HG02884 (cell line): ENCODE measurements around the gene POLD4.
"Not testable (repeated sequence)": the region's sequence is repeated elsewhere in the genome, so short reads cannot be mapped to it uniquely, and the experiment has no call there.

Experiments
- ATAC-seq: cut with Tn5 transposase; IDR thresholded peaks from one replicate; pipeline ENCODE4 v1.9.1; 2021; ENCODE audit warnings: mild to moderate bottlenecking, moderate library complexity; ENCODE audit not compliant: unreplicated experiment

POLD4 gene

GRCh38 chr11:67354075-67355022 is 1.0 kb upstream of the POLD4 start:
- ATAC-seq = peak; percentile 3

GRCh38 chr11:67352546-67353316 is 615 bp downstream of the POLD4 start:
- no peak for ATAC-seq

- ATAC-seq = no peak
Measured at GRCh38 chr11:67351275-67352005, 1.9 kb downstream of the POLD4 start.

GRCh38 chr11:67349928-67350465 is 3.3 kb downstream of the POLD4 start:
- no peak for ATAC-seq

GRCh38 chr11:67349457-67349856 is 3.9 kb downstream of the POLD4 start:
- no peak for ATAC-seq

- ATAC-seq = no peak
Measured at GRCh38 chr11:67349036-67349435, 4.3 kb downstream of the POLD4 start.

GRCh38 chr11:67347964-67348749 is 5.2 kb downstream of the POLD4 start:
- ATAC-seq = no peak

GRCh38 chr11:67345920-67346819 is 7.2 kb downstream of the POLD4 start:
- ATAC-seq = no peak

GRCh38 chr11:67345247-67345919 is 8.0 kb downstream of the POLD4 start:
- ATAC-seq = no peak

- ATAC-seq = no peak
Measured at GRCh38 chr11:67344264-67344663, 9.1 kb downstream of the POLD4 start.

GRCh38 chr11:67337257-67337656 is 16.1 kb downstream of the POLD4 start:
- no peak for ATAC-seq

- ATAC-seq = no peak
Measured at GRCh38 chr11:67332081-67332691, 21.2 kb downstream of the POLD4 start.

- no peak for ATAC-seq
Measured at GRCh38 chr11:67323526-67323925, 29.8 kb downstream of the POLD4 start.

GRCh38 chr11:67322049-67322448 is 31.3 kb downstream of the POLD4 start:
- ATAC-seq = no peak

GRCh38 chr11:67321313-67321871 is 32.0 kb downstream of the POLD4 start:
- no peak for ATAC-seq

GRCh38 chr11:67320691-67321090 is 32.7 kb downstream of the POLD4 start:
- no peak for ATAC-seq

- ATAC-seq = no peak
Measured at GRCh38 chr11:67320011-67320410, 33.3 kb downstream of the POLD4 start.

- ATAC-seq = not testable (repeated sequence)
Measured at GRCh38 chr11:67318876-67319275, 34.5 kb downstream of the POLD4 start.
